Stimulated activated CD8-positive, alpha-beta memory T cell treated with anti-CD3 and anti-CD28 coated beads, Interleukin-12 subunit alpha, Interleukin-12 subunit beta, amount 100 ng/mL, for 4 hours (primary cell): ENCODE results near the gene GGT1.
"Not testable (repeated sequence)": the region's sequence is repeated elsewhere in the genome, so short reads cannot be mapped to it uniquely, and the experiment has no call there.

Experiments
- DNase-seq: peaks from one replicate; pipeline ENCODE4 v3.0.0-alpha.2; 2020; ENCODE audit warnings: low read depth

GGT1 gene

GRCh38 chr22:24602847-24603769, at the start of gene GGT1:
GGT1 (plus strand) TSS chr22:24603193; CDS start chr22:24611082, 7,889 bp downstream.
- DNase-seq, result not testable (repeated sequence)

GRCh38 chr22:24553597-24554312, 49.2 kb upstream of the GGT1 start:
- DNase-seq, result no peak

GRCh38 chr22:24554313-24555164, 48.5 kb upstream of the GGT1 start, which contains the start of gene GUCD1:
GUCD1 (minus strand) TSS chr22:24555138; CDS start chr22:24554991, 147 bp downstream.
- peak; percentile 20 for DNase-seq

GRCh38 chr22:24555165-24556039, 47.6 kb upstream of the GGT1 start, which contains the start of gene SNRPD3:
SNRPD3 (plus strand) TSS chr22:24555999; CDS start chr22:24557675, 1,676 bp downstream.
- peak; percentile 99 for DNase-seq

- no peak for DNase-seq
Measured at GRCh38 chr22:24559471-24559870, 43.5 kb upstream of the GGT1 start.

GRCh38 chr22:24563246-24563645, 39.7 kb upstream of the GGT1 start:
- DNase-seq, result no peak

- DNase-seq, result no peak
Measured at GRCh38 chr22:24564376-24565058, 38.5 kb upstream of the GGT1 start.

GRCh38 chr22:24565077-24565476, 37.9 kb upstream of the GGT1 start:
- DNase-seq, result no peak

- no peak for DNase-seq
Measured at GRCh38 chr22:24566899-24567511, 36.0 kb upstream of the GGT1 start.

- DNase-seq, result no peak
Measured at GRCh38 chr22:24567668-24568067, 35.3 kb upstream of the GGT1 start.

GRCh38 chr22:24571266-24571665, 31.7 kb upstream of the GGT1 start:
- no peak for DNase-seq

GRCh38 chr22:24576778-24577177, 26.2 kb upstream of the GGT1 start:
- no peak for DNase-seq

- DNase-seq, result no peak
Measured at GRCh38 chr22:24578355-24579257, 24.4 kb upstream of the GGT1 start.

GRCh38 chr22:24579258-24579601, 23.8 kb upstream of the GGT1 start:
- no peak for DNase-seq

- no peak for DNase-seq
Measured at GRCh38 chr22:24580276-24580675, 22.7 kb upstream of the GGT1 start.

GRCh38 chr22:24582056-24582814, 20.8 kb upstream of the GGT1 start:
- DNase-seq, result no peak

GRCh38 chr22:24583221-24584165, 19.5 kb upstream of the GGT1 start:
- no peak for DNase-seq
